PC-9 (cell line): ENCODE results near the gene BCL2.

Source experiments
- CTCF ChIP-seq: fragments of 200-600 bp; sonication (generic); conservative IDR thresholded peaks from 2 replicates; pipeline ENCODE4 v1.6.1; 2017; ENCODE audit warnings: mixed run types, antibody characterized with exemption, mild to moderate bottlenecking, moderate library complexity
- EZH2 ChIP-seq: fragments of 200-600 bp; sonication (generic); IDR thresholded peaks from 2 replicates; pipeline ENCODE4 v1.8.0; 2017; ENCODE audit warnings: antibody characterized with exemption, low read depth

GRCh38 chr18:63180321-63180720 lies 139.2 kb downstream of the BCL2 start:
- no peak for TF ChIP-seq CTCF
- no peak for TF ChIP-seq EZH2
